ENCODE results near the gene NKTR.

Gene NKTR

GRCh38 chr3:42613462-42613861 is 13.0 kb downstream of the NKTR start:
- no peak overlapping the region for H3K27ac ChIP-seq (ENCODE audit: extremely low read depth, low read depth, low read length)
- no peaks in the 10 kb centered on the region for H3K9me3 ChIP-seq (ENCODE audit: control insufficient read depth, insufficient read depth, low read depth, low read length)
- H3K4me1 ChIP-seq (ENCODE audit: control insufficient read depth, insufficient read depth, low read length) = no peaks in the 10 kb centered on the region
- H3K4me3 ChIP-seq (ENCODE audit: low read depth, low read length) = no peak overlapping the region
- ChIA-PET POLR2A (interaction anchor here (1.2 kb wide), 1 partner anchor 13 kb away, joined by 6 read pairs; the partner anchor contains the start of gene NKTR), CTCF (interaction anchor here (0.6 to 1.2 kb wide), 11 partner anchors 9 to 385 kb away, joined by 3 to 7 read pairs (median 4); no protein-coding TSS in a partner anchor)
- H3K36me3 ChIP-seq (ENCODE audit: control insufficient read depth in 2 of 2, insufficient read depth in 1 of 2, low read length in 2 of 2) = peaks cover 0 to 31% of the 10 kb centered on the region in 2 experiments; a peak in 2 of 3 replicates
- TF ChIP-seq ZNF560 (tag by site-specific recombination; IDR thresholded peaks at IDR 0.05; ENCODE audit: borderline replicate concordance) = no peak
- TF ChIP-seq OVOL3 (tag by site-specific recombination; IDR thresholded peaks at IDR 0.05) = no peak
- TF ChIP-seq ZNF626 (tag by site-specific recombination; IDR thresholded peaks at IDR 0.05) = no peak
- no peak for TF ChIP-seq PRDM6 (tag by site-specific recombination; IDR thresholded peaks at IDR 0.05)
- TF ChIP-seq OSR2 (tag by site-specific recombination; IDR thresholded peaks at IDR 0.05) = no peak
- TF ChIP-seq GLI4 (tag by site-specific recombination; IDR thresholded peaks at IDR 0.05) = no peak
- TF ChIP-seq ZNF214 (tag by site-specific recombination; IDR thresholded peaks at IDR 0.05; ENCODE audit: borderline replicate concordance) = no peak
- TF ChIP-seq ZNF660 (tag by site-specific recombination; IDR thresholded peaks at IDR 0.05) = no peak
- no peak for TF ChIP-seq ZNF121 (tag by site-specific recombination; IDR thresholded peaks at IDR 0.05)
- TF ChIP-seq ZNF670 (tag by site-specific recombination; IDR thresholded peaks at IDR 0.05; ENCODE audit: low read depth) = no peak
- TF ChIP-seq GLIS2 (tag by site-specific recombination; IDR thresholded peaks at IDR 0.05) = no peak
- TF ChIP-seq SALL2 (tag by site-specific recombination; IDR thresholded peaks at IDR 0.05; ENCODE audit: borderline replicate concordance) = no peak
- TF ChIP-seq ZNF335 (tag by site-specific recombination; conservative IDR thresholded peaks at IDR 0.05) = no peak
- TF ChIP-seq ZNF398 (tag by site-specific recombination; IDR thresholded peaks at IDR 0.05) = no peak
- no peak for TF ChIP-seq ZNF510 (tag by site-specific recombination; IDR thresholded peaks at IDR 0.05; ENCODE audit: insufficient replicate concordance)
- TF ChIP-seq ZNF580 (tag by site-specific recombination; IDR thresholded peaks at IDR 0.05) = no peak
- no peak for TF ChIP-seq ZNF148 (tag by site-specific recombination; IDR thresholded peaks at IDR 0.05; ENCODE audit: borderline replicate concordance)
- no peak for TF ChIP-seq ZNF837 (tag by site-specific recombination; IDR thresholded peaks at IDR 0.05)
- TF ChIP-seq RBAK (tag by site-specific recombination; IDR thresholded peaks at IDR 0.05) = no peak

GRCh38 chr3:42631620-42632019 is 31.1 kb downstream of the NKTR start:
- Histone ChIP-seq H3K4me1 (ENCODE audit: control insufficient read depth, insufficient read depth, low read length) (no peaks in the 10 kb centered on the region), H3K36me3 (ENCODE audit: control insufficient read depth in 2 of 2, insufficient read depth in 1 of 2, low read length in 2 of 2) (peaks cover 30 to 84% of the 10 kb centered on the region in 2 experiments), H3K4me3 (ENCODE audit: low read depth, low read length) (no peak overlapping the region), H3K27ac (ENCODE audit: extremely low read depth, low read depth, low read length) (no peak overlapping the region), H3K9me3 (ENCODE audit: control insufficient read depth, insufficient read depth, low read depth, low read length) (no peaks in the 10 kb centered on the region)
- ChIA-PET POLR2A (no interaction called here), CTCF (no interaction called here)
- TF ChIP-seq ZBTB1 (tag by site-specific recombination; IDR thresholded peaks at IDR 0.05) (no peak), ZBTB21 (tag by site-specific recombination; IDR thresholded peaks at IDR 0.05) (no peak), SP2 (tag by site-specific recombination; IDR thresholded peaks at IDR 0.05) (no peak), KLF17 (tag by site-specific recombination; IDR thresholded peaks at IDR 0.05) (no peak), ZNF239 (tag by site-specific recombination; IDR thresholded peaks at IDR 0.05) (no peak), ZNF362 (tag by site-specific recombination; IDR thresholded peaks at IDR 0.05) (no peak), ZNF16 (tag by site-specific recombination; IDR thresholded peaks at IDR 0.05; ENCODE audit: low read depth) (no peak), ZNF654 (tag by site-specific recombination; IDR thresholded peaks at IDR 0.05; ENCODE audit: low read depth) (no peak), ZNF521 (tag by site-specific recombination; IDR thresholded peaks at IDR 0.05) (no peak), ZXDB (tag by site-specific recombination; IDR thresholded peaks at IDR 0.05) (no peak)
